Heart left ventricle (tissue), 16 donors: ENCODE measurements around the gene LAPTM4A. TPM values are rescaled to one million over a fixed set of nuclear protein-coding genes. Genes with fewer than 3 reads are reported as not detected.

Experiments used
- ATAC-seq, 4 donors: fragments of 200-7000 bp; cut with Tn5 transposase; one replicate each; pipeline ENCODE4 v1.9.1; 2020 to 2022; ENCODE audit warnings: moderate library complexity in 4 of 4, mild to moderate bottlenecking in 3 of 4, moderate number of reproducible peaks in 1 of 4
- DNase-seq, 5 donors: peaks; one replicate each; pipeline ENCODE4 v3.0.0-alpha.2; 2020
- H3K27ac ChIP-seq, 12 donors: fragments of 200-600 bp; sonication (generic) in 4 of 12; one replicate each; pipeline versions ENCODE4 v1.5.0 to v1.8.0; 2016 to 2022; ENCODE audit warnings: mild to moderate bottlenecking in 2 of 12
- H3K27me3 ChIP-seq, 9 donors: fragments of 200-600 bp; sonication (generic) in 2 of 9; one replicate each; pipeline versions ENCODE4 v1.5.1 to v1.8.0; 2016 to 2022; ENCODE audit warnings: mild to moderate bottlenecking in 3 of 9
- H3K36me3 ChIP-seq, 9 donors: fragments of 200-600 bp; sonication (generic) in 2 of 9; one replicate each; pipeline versions ENCODE4 v1.5.0 to v1.8.0; 2018 to 2022; ENCODE audit warnings: mild to moderate bottlenecking in 2 of 9
- H3K4me1 ChIP-seq, 12 donors: fragments of 200-600 bp; sonication (generic) in 4 of 12; one replicate each; pipeline versions ENCODE4 v1.5.0 to v1.8.0; 2016 to 2022; ENCODE audit warnings: mild to moderate bottlenecking in 3 of 12
- H3K4me3 ChIP-seq, 12 donors: fragments of 200-600 bp; sonication (generic) in 4 of 12; one replicate each; pipeline versions ENCODE4 v1.5.0 to v1.8.0; 2017 to 2022; ENCODE audit warnings: mild to moderate bottlenecking in 9 of 12, moderate library complexity in 4 of 12
- H3K9me3 ChIP-seq, 12 donors: fragments of 200-600 bp; sonication (generic) in 4 of 12; one replicate each; pipeline versions ENCODE4 v1.5.0 to v1.8.0; 2016 to 2022; ENCODE audit warnings: mild to moderate bottlenecking in 1 of 12
- CTCF ChIP-seq, 12 donors: fragments of 200-600 bp; sonication (generic) in 4 of 12; IDR thresholded peaks; one replicate each; pipeline versions ENCODE4 v1.5.0 to v1.8.0; 2018 to 2022; ENCODE audit warnings: antibody characterized with exemption in 12 of 12, mild to moderate bottlenecking in 5 of 12
- POLR2A ChIP-seq, 2 donors: fragments of 450-650 bp; IDR thresholded peaks; one replicate each; pipeline ENCODE4 v1.6.1; 2017; ENCODE audit warnings: antibody characterized with exemption in 2 of 2, mild to moderate bottlenecking in 2 of 2, moderate library complexity in 2 of 2
- WGBS, 4 donors: extraction: QIAGEN DNeasy Blood & Tissue Kit in 2 of 4; methylation state at CpG; one replicate each; pipeline versions ENCODE4 v1.1.5 to v1.1.7; 2013 to 2018; 5-methylcytosine and 5-hydroxymethylcytosine counted together
- intact Hi-C, 10 donors: fragments of 100-400 bp; cut with DNase I; formaldehyde crosslinking; loops; one replicate each; pipeline versions ENCODE4 v1.11.1 to v1.14.2; 2022
- polyA plus RNA-seq, 2 donors: library from polyadenylated mRNA; stranded (reverse); fragments of 200-250 nt; gene quantifications; one replicate each; pipeline ENCODE4 v1.2.3, GENCODE V29; 2013
- total RNA-seq, 9 donors: library from RNA; depleted of rRNA in 2 of 9; stranded (reverse); fragments of >200 nt in 2 of 9; fragmentation: NEBNext Ultra II Directional in 3 of 9; extraction: Animal tissue kit (Norgen Biotek cat#: 25700) in 3 of 9; gene quantifications; one replicate each; pipeline versions ENCODE4 v1.1.0 to v1.2.4, GENCODE V29; 2016 to 2023
- donor health status: ischemic (EF 13 %, LVEDD 7.1; RV severe dilation, severe dysfunction).
- donor health status: healthy with polysubstance abuse.
- donor health status: DM: no; HTN: yes; CAD: no.
- donor health status: DM: no; HTN: no; CAD: no.
- donor health status: ischemic (EF 25% LVEDD 6.9; RV normal size, moderate dysfunction).
- donor health status: ischemic (EF 25% LVEDD 5.7; RV mildly dilated, moderate dysfunction).
- donor health status: healthy.
- donor health status: DM: yes; HTN: yes; CAD: no.
- donor health status: ischemic (EF 35%, LVEDD 5.7; RV mildly dilated, moderate dysfunction).
- donor health status: nonischemic (EF 11% LVEDD 7.7; RV severe dilation, severe dysfunction).
- donor health status: DM: yes; HTN: yes; CAD: no.
- donor health status: PGD.
- donor health status: ischemic (EF 29% LVEDD 5.4; RV normal size, mild dysfunction).
- donor health status: nonischemic (EF 23%, LVEDD 6.1; RV moderate dilation, normal function).

Gene LAPTM4A
- total and polyA plus RNA-seq, 11 donors: 107 to 241 (median 177) TPM

- Histone ChIP-seq H3K4me3 (no peak overlapping the region), H3K4me1 (no peaks in the 10 kb centered on the region), H3K27ac (no peak overlapping the region), H3K36me3 (no peaks in the 10 kb centered on the region), H3K9me3 (peaks cover 0 to 5% (median 0%) of the 10 kb centered on the region in 12 donors), H3K27me3 (no peaks in the 10 kb centered on the region)
- WGBS, 4 donors: 46 to 69% (median 66%) methylated on average over 4 to 8 of the region's 8 CpGs
- DNase-seq (no peak), ATAC-seq (no peak)
- no peak for TF ChIP-seq POLR2A (IDR thresholded peaks at IDR 0.05)
- no peak for TF ChIP-seq CTCF (IDR thresholded peaks at IDR 0.05)
- intact Hi-C loops: no loop called here
Measured at GRCh38 chr2:20080839-20081415, 29.5 kb upstream of the LAPTM4A start.

- Histone ChIP-seq H3K9me3 (peaks cover 0 to 5% (median 0%) of the 10 kb centered on the region in 12 donors), H3K27me3 (no peaks in the 10 kb centered on the region), H3K36me3 (no peaks in the 10 kb centered on the region), H3K4me1 (no peaks in the 10 kb centered on the region), H3K27ac (no peak overlapping the region), H3K4me3 (no peak overlapping the region)
- intact Hi-C loops: no loop called here
- no peak for ATAC-seq
- DNase-seq: no peak
- 81 to 86% (median 85%) methylated on average over 10 of the region's 10 CpGs for WGBS, 4 donors
- TF ChIP-seq POLR2A (IDR thresholded peaks at IDR 0.05) (no peak), CTCF (IDR thresholded peaks at IDR 0.05) (no peak)
Measured at GRCh38 chr2:20080428-20080827, 29.0 kb upstream of the LAPTM4A start.

GRCh38 chr2:20079546-20080115 lies 28.2 kb upstream of the LAPTM4A start:
- no peaks in the 10 kb centered on the region for H3K27me3 ChIP-seq
- 91 to 94% (median 92%) methylated on average over 6 of the region's 6 CpGs for WGBS, 4 donors
- H3K4me1 ChIP-seq: peaks cover 0 to 5% (median 1%) of the 10 kb centered on the region in 12 donors
- TF ChIP-seq POLR2A (IDR thresholded peaks at IDR 0.05): no peak
- ATAC-seq (no peak), DNase-seq (no peak)
- H3K4me3 ChIP-seq: no peak overlapping the region
- intact Hi-C loops: no loop called here
- H3K36me3 ChIP-seq: no peaks in the 10 kb centered on the region
- H3K27ac ChIP-seq: no peak overlapping the region
- H3K9me3 ChIP-seq: peaks cover 0 to 5% (median 0%) of the 10 kb centered on the region in 12 donors

GRCh38 chr2:20077411-20077940 lies 26.0 kb upstream of the LAPTM4A start:
- 82 to 97% (median 89%) methylated on average over 4 of the region's 4 CpGs for WGBS, 4 donors
- Histone ChIP-seq H3K4me1 (peaks cover 0 to 24% (median 15%) of the 10 kb centered on the region in 12 donors), H3K9me3 (peaks cover 0 to 5% (median 0%) of the 10 kb centered on the region in 12 donors), H3K4me3 (no peak overlapping the region), H3K36me3 (no peaks in the 10 kb centered on the region), H3K27me3 (no peaks in the 10 kb centered on the region), H3K27ac (no peak overlapping the region)
- intact Hi-C loops: no loop called here
- TF ChIP-seq POLR2A (IDR thresholded peaks at IDR 0.05) (no peak), CTCF (IDR thresholded peaks at IDR 0.05) (no peak)
- no peak for ATAC-seq
- no peak for DNase-seq
